Left ventricle myocardium inferior (tissue), 1 donor: ENCODE data around the gene IQCM. TPM values are rescaled to one million over a fixed set of nuclear protein-coding genes. Genes with fewer than 3 reads are reported as not detected.

Experiments
- DNase-seq: peaks from one replicate; pipeline ENCODE4 v3.0.0-alpha.2; 2020
- H3K27ac ChIP-seq: fragments of 200-600 bp; replicated peaks from 2 replicates; pipeline ENCODE4 v1.8.0; 2021
- H3K27me3 ChIP-seq: fragments of 200-600 bp; 2 replicates; pipeline ENCODE4 v1.8.0; 2021; ENCODE audit warnings: low read depth
- H3K36me3 ChIP-seq: fragments of 200-600 bp; 2 replicates; pipeline ENCODE4 v1.8.0; 2021
- H3K4me1 ChIP-seq: fragments of 200-600 bp; 2 replicates; pipeline ENCODE4 v1.8.0; 2021
- H3K4me3 ChIP-seq: fragments of 200-600 bp; 2 replicates; pipeline ENCODE4 v1.8.0; 2021; ENCODE audit warnings: mild to moderate bottlenecking, moderate library complexity
- H3K9me3 ChIP-seq: fragments of 200-600 bp; replicated peaks from 2 replicates; pipeline ENCODE4 v1.8.0; 2021
- intact Hi-C: fragments of 100-400 bp; cut with micrococcal nuclease; formaldehyde crosslinking; loops from one replicate; pipeline ENCODE4 v1.11.0; 2022
- long read RNA-seq: library from polyadenylated mRNA; unstranded; transcript quantifications from one replicate; pipeline ENCODE4 v2.0.0, GENCODE V29; 2021
- total RNA-seq: library from RNA; stranded (reverse); fragmentation: NEBNext Ultra II Directional; extraction: Animal tissue kit (Norgen Biotek cat#: 25700); gene quantifications from one replicate; pipeline ENCODE4 v1.2.1, GENCODE V29; 2021
- TF ChIP-seq, protein P1 (sequence below): fragments of 200-600 bp; IDR thresholded peaks from 2 replicates; pipeline ENCODE4 v1.8.0; 2021; ENCODE audit warnings: antibody characterized with exemption, mild to moderate bottlenecking, borderline replicate concordance
- donor health status: DM: no; HTN: yes; CAD: no; lungs with severe emphysema.

IQCM gene, protein sequence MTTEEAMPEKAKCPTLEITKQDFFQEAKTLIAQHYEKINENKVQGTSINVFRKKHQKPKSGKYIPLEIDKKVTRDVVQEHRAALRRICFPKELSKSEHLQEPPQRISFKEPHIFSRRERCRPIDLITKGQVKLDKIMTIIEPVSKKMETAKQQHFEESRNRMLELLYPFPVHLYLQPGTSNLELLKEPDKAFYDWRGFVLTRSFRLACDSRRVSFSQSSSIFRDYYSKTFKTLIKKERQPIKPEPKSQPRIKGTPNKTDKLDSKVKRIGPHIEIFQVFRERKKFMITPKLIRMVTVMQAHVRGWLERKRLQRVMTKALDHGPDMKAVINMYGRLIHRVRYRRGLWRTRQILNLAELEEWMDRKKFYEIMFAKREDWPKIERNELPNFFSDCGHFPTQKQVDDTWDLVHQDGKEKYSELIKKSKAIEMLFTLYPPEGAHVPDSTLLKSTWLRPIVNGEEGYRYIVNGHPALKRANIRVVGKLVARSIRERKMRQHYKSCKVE
- not detected for total RNA-seq
- long read RNA-seq = 0 reads

DNA sequence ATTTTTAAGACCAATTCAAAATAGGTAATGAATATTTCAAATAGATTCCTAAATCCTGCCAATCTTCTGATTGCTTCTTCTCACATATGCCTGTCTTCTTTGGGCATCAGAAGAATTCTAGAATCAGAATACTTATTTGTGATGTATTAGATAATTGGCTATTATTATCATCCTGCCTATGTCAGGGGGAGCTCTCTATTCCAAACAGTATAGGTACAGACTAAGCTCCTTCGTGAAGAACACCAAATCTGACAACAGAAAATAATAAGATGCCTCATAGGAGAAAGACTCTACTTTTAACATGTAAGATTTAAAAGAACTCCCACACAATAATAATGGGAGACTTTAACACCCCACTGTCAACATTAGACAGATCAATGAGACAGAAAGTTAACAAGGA, at the start of gene IQCM:
Gene IQCM (minus strand): TSS at position 101 of the 400 bp plus-strand sequence. CDS start 73,152 bp downstream, outside the sequence.
- intact Hi-C loops = no loop called here
- no peaks in the 10 kb centered on the region for H3K9me3 ChIP-seq
- no peaks in the 10 kb centered on the region for H3K4me1 ChIP-seq
- no peak for DNase-seq
- H3K27me3 ChIP-seq = no peaks in the 10 kb centered on the region
- TF ChIP-seq, protein P1, sequence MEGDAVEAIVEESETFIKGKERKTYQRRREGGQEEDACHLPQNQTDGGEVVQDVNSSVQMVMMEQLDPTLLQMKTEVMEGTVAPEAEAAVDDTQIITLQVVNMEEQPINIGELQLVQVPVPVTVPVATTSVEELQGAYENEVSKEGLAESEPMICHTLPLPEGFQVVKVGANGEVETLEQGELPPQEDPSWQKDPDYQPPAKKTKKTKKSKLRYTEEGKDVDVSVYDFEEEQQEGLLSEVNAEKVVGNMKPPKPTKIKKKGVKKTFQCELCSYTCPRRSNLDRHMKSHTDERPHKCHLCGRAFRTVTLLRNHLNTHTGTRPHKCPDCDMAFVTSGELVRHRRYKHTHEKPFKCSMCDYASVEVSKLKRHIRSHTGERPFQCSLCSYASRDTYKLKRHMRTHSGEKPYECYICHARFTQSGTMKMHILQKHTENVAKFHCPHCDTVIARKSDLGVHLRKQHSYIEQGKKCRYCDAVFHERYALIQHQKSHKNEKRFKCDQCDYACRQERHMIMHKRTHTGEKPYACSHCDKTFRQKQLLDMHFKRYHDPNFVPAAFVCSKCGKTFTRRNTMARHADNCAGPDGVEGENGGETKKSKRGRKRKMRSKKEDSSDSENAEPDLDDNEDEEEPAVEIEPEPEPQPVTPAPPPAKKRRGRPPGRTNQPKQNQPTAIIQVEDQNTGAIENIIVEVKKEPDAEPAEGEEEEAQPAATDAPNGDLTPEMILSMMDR = no peak
- no peak within 1 kb of the TSS for H3K27ac ChIP-seq
- no peaks in the 10 kb centered on the region for H3K36me3 ChIP-seq
- H3K4me3 ChIP-seq = no peak within 1 kb of the TSS

DNA sequence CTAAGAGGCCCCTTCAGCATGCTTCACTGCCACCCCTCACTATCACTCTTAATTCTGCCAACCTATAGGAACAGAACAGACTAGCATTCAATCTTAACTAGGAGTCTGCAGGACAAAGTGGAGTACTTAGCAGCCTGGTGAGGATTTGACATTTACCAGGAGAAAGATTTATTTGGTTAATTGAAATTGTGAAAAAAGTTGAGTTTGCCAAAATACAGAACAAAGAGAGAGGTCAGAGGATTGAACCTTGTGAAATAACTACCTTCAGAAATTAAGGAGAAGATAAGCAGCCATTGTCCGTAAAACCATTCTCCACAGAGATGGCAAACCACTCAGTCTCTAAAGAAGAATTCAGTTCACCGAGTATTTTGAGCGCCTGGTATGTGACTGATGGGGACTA, 41.8 kb upstream of the IQCM start:
- H3K36me3 ChIP-seq = no peaks in the 10 kb centered on the region
- peaks cover 21% of the 10 kb centered on the region for H3K9me3 ChIP-seq
- H3K27ac ChIP-seq = no peak overlapping the region
- H3K27me3 ChIP-seq = no peaks in the 10 kb centered on the region
- H3K4me3 ChIP-seq = no peak overlapping the region
- H3K4me1 ChIP-seq = no peaks in the 10 kb centered on the region
- intact Hi-C loops = no loop called here
- no peak for DNase-seq
- TF ChIP-seq, protein P1 = no peak

DNA sequence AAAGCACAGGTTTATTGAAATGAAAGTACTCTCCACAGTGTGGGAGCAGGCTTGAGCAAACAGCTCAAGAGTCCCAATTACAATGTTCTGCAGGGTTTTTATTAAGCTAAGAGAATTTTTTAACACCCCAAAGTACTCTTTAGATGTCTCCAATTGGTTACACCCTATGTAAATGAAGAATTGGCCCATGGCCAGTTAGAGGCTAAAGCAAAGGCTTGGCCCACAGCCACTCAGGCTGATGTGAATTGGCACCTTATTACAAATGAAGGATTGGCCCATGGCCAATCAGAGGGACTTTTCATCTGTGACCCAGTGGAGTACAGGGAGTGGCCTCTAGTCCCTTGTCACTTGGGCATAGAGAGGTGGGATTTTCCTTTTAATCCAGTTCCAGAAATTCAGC, 30.1 kb upstream of the IQCM start:
- DNase-seq = no peak
- H3K4me1 ChIP-seq = no peaks in the 10 kb centered on the region

DNA sequence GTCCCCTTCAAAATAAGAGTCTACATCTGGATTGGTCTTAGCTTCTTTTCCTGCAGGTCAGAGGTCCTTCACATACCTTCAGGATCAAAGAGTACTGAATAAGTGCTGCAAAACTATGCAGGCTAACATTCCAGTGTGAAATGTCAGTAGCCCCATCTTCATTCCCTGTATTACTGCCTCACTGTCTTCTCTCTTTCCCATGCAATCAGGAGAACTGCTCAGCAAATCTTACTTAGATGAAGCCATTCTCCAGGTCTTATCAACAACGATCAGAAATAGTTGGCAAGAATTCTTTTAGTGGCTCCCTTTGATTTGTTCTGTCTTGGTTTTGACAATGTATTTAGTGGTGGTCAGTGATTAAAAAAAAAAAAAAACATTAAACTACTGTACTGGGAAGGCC, 26.0 kb upstream of the IQCM start:
- no peak overlapping the region for H3K4me3 ChIP-seq
- no peaks in the 10 kb centered on the region for H3K36me3 ChIP-seq
- intact Hi-C loops = no loop called here
- no peaks in the 10 kb centered on the region for H3K27me3 ChIP-seq
- TF ChIP-seq, protein P1 = no peak
- peaks cover 6% of the 10 kb centered on the region for H3K9me3 ChIP-seq
- no peak for DNase-seq
- no peak overlapping the region for H3K27ac ChIP-seq
- H3K4me1 ChIP-seq = no peaks in the 10 kb centered on the region

More for the DNA sequence above, 30.1 kb upstream of the IQCM start:
- H3K27ac ChIP-seq = no peak overlapping the region
- no peaks in the 10 kb centered on the region for H3K27me3 ChIP-seq
- H3K9me3 ChIP-seq = peaks cover 6% of the 10 kb centered on the region
- no peak overlapping the region for H3K4me3 ChIP-seq
- H3K36me3 ChIP-seq = no peaks in the 10 kb centered on the region
- TF ChIP-seq, protein P1 = no peak
- intact Hi-C loops = no loop called here

DNA sequence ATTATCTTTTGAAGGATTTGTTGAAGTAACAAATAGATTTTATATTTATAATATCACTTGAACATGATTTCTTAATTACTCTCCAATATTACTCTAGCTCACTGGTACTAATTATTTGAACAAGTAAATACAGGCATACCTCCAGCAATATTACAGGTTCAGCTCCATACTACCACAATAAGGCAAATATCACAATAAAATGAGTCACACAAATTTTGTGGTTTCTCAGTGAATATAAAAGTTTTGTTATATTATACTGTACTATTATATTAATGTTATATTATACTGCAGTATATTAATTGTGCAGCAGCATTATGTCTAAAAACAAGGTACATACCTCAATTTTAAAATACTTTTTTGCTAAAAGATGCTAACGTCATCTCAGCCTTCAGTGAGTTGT, 22.4 kb upstream of the IQCM start:
- DNase-seq = no peak
- Histone ChIP-seq H3K27me3 (no peaks in the 10 kb centered on the region), H3K36me3 (no peaks in the 10 kb centered on the region), H3K4me1 (no peaks in the 10 kb centered on the region), H3K27ac (no peak overlapping the region), H3K4me3 (no peak overlapping the region), H3K9me3 (peaks cover 6% of the 10 kb centered on the region)
- intact Hi-C loops = no loop called here
- TF ChIP-seq, protein P1 = no peak
